EH (cell line): Measurements from ENCODE around the gene TMEM31.

ENCODE experiments used
- DNase-seq: peaks from one replicate; pipeline ENCODE4 v3.0.0-alpha.2; 2015; ENCODE audit warnings: low read depth

Gene TMEM31, protein sequence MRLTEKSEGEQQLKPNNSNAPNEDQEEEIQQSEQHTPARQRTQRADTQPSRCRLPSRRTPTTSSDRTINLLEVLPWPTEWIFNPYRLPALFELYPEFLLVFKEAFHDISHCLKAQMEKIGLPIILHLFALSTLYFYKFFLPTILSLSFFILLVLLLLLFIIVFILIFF

GRCh38 chrX:103710609-103711008 is at the start of gene TMEM31:
Gene TMEM31, plus strand, starts transcription at chrX:103710909. Its CDS starts 1,350 bp downstream, at chrX:103712259.
- DNase-seq: no peak

DNA sequence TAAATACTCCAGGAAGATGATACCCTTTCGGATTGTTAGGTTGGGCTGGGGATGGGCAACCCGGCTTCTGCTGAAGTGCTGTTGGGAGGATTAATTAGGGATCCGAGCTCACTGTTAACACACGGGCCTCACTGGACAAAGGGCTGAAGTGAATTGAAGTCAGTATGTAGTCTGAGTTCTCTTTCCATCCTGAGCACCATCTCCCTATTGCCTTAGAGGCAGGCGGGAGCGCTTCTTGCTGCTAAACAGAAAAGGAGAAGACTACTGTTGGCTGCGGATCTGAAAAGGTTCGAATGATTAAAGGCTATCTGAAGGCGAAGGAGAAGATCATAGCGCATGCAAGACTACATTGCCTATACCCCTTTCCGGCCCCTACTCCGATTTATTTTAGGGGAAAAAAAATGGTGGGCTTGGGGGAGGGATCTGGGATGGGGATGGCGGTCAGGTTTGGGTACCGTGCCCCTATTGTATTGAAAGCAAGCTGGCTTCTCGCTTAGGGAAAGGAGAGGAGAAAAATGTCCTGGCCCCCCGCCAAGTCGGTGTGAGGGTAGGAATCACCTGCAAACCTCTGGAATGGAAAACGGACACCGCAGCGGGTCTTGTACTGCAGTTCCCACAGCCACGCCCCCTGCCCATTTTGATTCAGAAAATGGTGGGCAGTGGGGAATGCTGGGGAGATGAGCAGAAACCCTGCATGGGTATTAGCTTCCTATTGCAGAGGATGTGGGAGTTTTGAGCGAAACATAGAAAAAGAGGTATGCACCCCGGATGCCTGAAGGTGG is 46.5 kb upstream of the TMEM31 start:
- no peak for DNase-seq

DNA sequence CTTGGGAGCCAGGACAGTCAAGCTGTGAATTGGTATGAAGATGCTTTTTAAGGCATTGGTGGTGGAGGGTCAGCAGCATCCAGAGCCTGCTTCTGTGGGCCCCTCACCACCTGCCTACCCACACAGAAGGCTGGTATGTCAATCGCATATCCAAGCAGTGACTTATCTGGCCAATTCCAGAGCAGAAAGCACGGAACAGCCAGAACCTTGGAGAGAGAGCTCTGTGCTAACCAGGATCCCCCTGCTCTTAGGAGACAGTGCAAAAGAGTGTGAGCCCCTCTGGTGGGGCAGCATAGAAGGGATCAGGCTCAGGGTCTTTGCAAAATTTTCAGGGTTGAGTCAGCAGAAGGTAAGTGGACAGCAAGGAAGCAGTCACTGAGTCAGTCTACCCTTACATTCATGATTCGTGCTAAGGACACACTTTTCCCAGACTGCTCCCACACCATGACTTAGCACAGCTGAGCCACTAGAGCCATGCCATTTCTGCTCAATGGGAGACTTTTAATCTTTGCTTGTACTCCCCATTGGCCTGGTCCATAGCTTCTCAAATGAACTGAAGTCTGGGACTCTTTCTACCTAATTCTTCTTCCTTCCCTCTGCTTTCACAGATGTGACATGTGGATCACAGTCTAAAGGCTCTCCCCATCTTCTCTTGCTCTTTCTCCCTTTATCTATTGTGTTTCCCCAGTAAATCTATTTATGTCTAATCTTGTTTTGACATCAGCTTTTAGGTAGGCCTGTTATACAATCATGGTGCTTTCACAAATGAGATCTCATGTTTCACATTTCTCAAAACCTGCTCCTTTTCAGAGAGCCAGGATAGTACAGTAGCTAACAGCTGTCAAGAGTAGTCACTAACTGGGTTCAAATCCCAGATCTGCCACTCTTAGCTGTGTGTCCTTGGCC is 44.3 kb upstream of the TMEM31 start:
- DNase-seq: no peak

DNA sequence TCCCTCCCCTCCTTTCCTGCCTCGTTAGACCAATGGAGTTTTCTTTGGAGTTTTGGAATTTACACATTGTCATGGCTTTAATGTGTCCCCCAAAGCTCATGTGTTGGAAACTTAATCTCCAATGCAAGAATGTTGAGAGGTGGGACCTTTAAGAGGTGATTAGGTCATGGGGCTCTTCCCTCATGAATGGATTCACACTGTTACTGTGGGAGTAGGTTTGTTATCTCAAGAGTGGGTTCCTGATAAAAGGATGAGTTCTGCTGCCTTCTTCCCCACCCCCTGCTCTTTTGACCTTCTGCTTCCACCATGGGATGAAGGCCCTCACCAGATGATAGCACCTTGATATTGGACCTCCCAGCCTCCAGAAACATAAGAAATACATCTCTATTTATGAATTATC is 41.0 kb upstream of the TMEM31 start:
- DNase-seq: no peak

- DNase-seq: no peak
Observed at GRCh38 chrX:103674531-103675454, 35.9 kb upstream of the TMEM31 start.

DNA sequence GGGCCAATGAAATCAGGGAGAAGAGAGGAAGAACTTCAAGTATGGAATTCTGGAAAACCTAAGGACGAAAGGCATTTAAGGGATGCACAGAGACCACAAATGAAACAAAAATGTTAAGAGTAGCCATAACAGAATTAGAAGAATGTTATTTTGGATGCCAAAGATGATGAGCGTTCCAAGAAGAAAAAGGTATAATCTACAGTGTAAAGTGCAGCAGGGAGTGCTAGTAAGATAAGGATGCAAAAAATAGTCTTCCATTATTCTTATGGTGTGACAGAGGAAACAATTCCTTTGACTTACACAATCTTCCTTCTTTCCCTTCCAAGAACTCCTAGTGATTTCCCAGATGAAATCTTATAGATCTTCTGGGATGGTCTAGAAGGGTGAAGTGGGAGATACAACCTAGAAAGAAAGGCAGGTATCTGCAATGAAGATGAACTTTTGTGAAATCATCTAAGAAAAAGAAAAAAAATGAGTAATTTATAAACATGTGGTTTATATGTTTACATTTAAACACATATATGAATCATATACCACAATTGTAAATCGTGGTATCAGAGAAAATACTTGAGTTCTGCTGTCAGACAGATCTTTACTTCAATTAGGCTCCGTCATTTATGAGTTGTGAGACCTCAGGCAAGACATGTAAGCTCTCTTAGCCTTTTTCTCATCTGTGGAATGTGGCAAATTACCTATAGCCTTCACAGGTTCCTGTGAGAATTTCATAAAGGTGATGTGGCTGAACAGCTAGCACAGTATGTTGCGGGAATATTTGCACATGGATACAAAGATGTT is 32.3 kb upstream of the TMEM31 start:
- peak; percentile 83 for DNase-seq

DNA sequence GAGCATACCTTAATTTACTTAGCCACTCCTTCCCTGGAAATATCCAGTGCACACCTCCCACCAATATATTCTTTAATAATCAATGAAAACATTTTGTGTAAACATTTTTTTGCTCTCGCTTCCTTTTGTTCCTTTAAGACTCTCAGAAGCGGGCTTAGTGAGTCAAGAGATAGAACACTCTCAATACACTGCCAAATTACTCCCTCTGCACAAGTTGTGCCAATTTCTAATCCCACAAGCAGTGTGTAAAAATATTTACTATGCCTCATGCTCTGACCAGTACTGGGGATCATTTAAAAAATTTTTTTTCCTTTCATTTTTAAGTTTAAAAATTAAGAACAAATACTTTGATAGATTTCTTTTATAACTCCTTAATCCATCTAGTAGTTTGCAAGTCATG is 29.3 kb upstream of the TMEM31 start:
- DNase-seq: peak; percentile 21

DNA sequence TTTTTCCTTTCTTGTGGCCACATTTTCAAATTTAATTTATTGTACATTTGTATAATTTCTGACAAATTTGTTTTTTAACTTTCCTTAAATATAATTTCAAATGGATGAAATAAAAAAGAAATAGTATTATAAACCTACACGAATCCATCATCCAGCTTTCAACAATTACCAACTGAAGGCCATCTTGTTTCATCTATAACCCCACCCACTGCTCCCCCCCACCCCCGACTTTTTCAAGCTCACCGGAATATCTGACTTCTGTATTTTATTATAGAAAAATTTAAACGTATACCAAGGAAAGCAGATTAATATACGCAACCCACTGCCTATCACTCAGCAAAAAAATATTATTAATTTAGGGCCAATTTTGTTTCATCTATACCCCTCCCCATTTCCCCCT is 25.3 kb upstream of the TMEM31 start:
- peak; percentile 32 for DNase-seq

DNA sequence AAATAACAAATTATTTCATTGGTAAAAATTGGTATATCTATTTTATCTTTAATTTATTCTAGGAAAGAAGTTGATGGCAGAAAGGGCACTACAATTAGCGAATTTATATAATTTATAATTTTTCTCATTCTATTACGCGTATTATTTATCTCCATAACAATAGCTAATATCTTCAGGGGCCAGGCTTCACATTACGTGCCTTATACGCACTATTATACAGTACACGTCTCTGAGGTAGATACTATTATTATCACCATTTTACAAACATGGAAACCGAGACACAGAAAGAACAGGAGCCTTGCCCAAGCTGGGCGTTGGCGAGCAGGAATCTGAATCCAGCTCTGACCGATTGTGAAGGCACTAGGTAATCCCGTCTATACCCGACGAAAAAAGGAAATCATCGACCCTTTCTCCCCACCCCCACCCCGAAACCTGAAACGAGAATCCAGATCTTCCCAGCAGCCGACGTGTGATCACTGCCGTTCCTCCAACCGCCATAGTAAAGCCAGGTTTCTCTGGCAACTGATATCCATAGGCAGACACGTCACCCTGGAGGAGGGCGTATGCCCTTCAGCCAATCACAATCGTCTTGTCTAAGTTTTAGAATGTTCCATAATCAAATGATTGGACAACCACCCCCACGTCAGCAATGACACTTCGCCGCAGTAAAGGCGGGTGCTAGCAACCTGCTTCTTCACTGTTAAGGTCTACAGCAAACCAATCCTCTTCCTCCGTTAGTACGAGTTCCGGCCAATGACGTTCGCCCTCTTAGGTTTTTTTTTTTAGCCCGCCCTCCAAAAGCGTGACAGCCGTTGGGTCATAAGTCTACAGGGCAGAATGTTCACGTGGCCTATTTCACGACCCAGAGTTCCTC is 24.3 kb upstream of the TMEM31 start, which contains the start of gene MORF4L2:
TSS of gene MORF4L2 (minus strand) at position 501 of the 874 bp plus-strand sequence. CDS start 9,672 bp downstream, outside the sequence.
- peak; percentile 99 for DNase-seq

- DNase-seq: no peak
Observed at GRCh38 chrX:103687073-103687695, 23.5 kb upstream of the TMEM31 start.

DNA sequence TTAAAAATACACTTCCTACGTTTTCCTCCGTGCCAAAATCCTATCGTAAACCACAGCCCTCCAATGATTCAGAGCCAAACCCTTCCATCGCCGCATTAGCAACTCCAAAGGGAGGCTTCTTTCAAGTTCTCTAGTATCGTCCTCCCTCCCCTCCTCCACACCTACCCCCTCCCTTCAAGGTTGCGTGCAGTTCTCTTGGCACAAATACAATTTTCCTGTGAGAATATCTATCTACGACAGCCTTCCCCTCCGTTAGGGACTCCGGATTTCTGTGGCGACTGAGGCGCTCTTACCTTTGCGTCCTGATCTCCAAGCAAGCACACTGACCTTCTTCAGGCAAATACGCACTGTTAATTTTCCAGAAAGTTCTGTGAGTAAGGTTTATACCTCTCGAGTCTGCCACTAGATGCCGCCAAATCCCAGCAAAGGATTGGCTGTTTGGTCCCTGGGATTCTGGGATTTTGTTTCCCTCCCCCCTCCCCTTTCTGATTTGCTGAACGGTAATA is 23.0 kb upstream of the TMEM31 start:
- DNase-seq: peak; percentile 79

DNA sequence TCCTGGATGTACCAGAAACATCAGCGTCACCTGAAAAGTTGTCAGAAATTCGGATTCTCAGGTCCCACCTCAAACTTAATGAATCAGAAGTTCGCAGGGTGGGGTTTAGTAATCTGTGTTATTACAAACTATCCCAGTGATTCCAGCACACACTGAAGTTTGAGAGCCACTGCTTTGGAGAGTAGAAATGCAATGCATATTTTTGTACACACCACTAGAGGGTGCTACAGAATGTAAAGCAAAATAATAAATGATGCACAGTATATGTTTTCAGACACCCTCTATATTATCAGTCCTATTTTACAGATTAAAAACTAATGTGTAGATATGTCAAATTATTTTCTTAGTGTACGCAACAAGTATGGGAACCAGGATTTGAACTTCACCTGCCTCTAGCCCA is 21.8 kb upstream of the TMEM31 start:
- DNase-seq: peak; percentile 48

DNA sequence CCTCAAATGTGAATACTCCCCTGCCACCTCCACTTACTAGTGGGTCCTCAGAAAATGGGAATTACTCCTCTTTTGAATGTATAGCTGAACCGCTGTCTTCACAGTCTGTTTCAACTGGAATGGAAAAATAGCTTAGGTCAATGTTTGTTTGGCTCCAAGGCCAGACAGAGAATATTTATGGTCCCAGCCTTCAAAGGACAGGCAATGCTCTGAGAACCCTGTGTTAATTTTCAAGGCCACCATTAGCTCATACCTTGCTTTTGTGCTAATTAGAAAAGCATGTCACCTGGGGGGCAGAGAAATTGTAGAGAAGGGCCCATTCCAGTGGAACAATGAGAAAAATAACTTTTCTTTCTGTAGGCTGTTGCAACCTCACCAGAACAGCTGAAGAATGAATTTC is 19.6 kb upstream of the TMEM31 start:
- no peak for DNase-seq

- DNase-seq: no peak
Observed at GRCh38 chrX:103697687-103698086, 13.0 kb upstream of the TMEM31 start.

GRCh38 chrX:103699243-103699642 is 11.5 kb upstream of the TMEM31 start:
- no peak for DNase-seq

- no peak for DNase-seq
Observed at GRCh38 chrX:103704863-103705262, 5.8 kb upstream of the TMEM31 start.

- peak; percentile 91 for DNase-seq
Observed at GRCh38 chrX:103716962-103717361, 6.3 kb downstream of the TMEM31 start.

- no peak for DNase-seq
Observed at GRCh38 chrX:103718120-103718519, 7.4 kb downstream of the TMEM31 start.

GRCh38 chrX:103722505-103722904 is 11.8 kb downstream of the TMEM31 start:
- DNase-seq: peak; percentile 80
